Thymus (tissue), 11 donors: ENCODE data around the gene CTCFL. TPM values are rescaled to one million over a fixed set of nuclear protein-coding genes. Genes with fewer than 3 reads are reported as not detected.
A peak's percentile ranks its signal among the peaks of the same experiment; 100 is the strongest.

Source experiments
- DNase-seq, 9 donors: peaks; one replicate each; pipeline ENCODE4 v3.0.0-alpha.2; 2013; ENCODE audit warnings: low spot score in 9 of 9, low read depth in 6 of 9, missing footprints in 1 of 9
- H3K27ac ChIP-seq, 2 donors: one replicate each; pipeline ENCODE4 v1.5.1; 2013; ENCODE audit warnings: control low read depth in 1 of 2, low read depth in 1 of 2, low read length in 1 of 2, mild to moderate bottlenecking in 1 of 2, moderate library complexity in 1 of 2
- H3K27me3 ChIP-seq, 2 donors: one replicate each; pipeline ENCODE4 v1.5.1; 2013; ENCODE audit warnings: low read length in 1 of 2; ENCODE audit not compliant: control insufficient read depth in 2 of 2, insufficient read depth in 1 of 2
- H3K36me3 ChIP-seq, 2 donors: one replicate each; pipeline ENCODE4 v1.5.1; 2013; ENCODE audit warnings: low read length in 1 of 2, mild to moderate bottlenecking in 1 of 2, moderate library complexity in 1 of 2; ENCODE audit not compliant: control insufficient read depth in 2 of 2, insufficient read depth in 2 of 2
- H3K4me1 ChIP-seq, 2 donors: one replicate each; pipeline ENCODE4 v1.5.1; 2013; ENCODE audit warnings: low read length in 2 of 2; ENCODE audit not compliant: control insufficient read depth in 2 of 2, insufficient read depth in 2 of 2
- H3K4me3 ChIP-seq, 2 donors: one replicate each; pipeline ENCODE4 v1.5.1; 2013; ENCODE audit warnings: low read length in 2 of 2, control low read depth in 1 of 2, mild to moderate bottlenecking in 1 of 2
- H3K9me3 ChIP-seq, 2 donors: one replicate each; pipeline ENCODE4 v1.5.1; 2013; ENCODE audit warnings: low read length in 1 of 2, mild to moderate bottlenecking in 1 of 2; ENCODE audit not compliant: control insufficient read depth in 2 of 2, insufficient read depth in 1 of 2
- WGBS: extraction: QIAGEN DNeasy Blood & Tissue Kit; methylation state at CpG from one replicate; pipeline ENCODE4 v1.1.7; 2013; 5-methylcytosine and 5-hydroxymethylcytosine counted together
- polyA plus RNA-seq: library from polyadenylated mRNA; stranded (reverse); fragments of 200-250 nt; gene quantifications from one replicate; pipeline ENCODE4 v1.2.3, GENCODE V29; 2013
- total RNA-seq: library from RNA; stranded (reverse); fragments of 120-200 nt; gene quantifications from one replicate; pipeline ENCODE4 v1.2.4, GENCODE V29; 2013
- donor health status: healthy.

CTCFL gene
- total and polyA plus RNA-seq, 2 donors, result 0.05 to 0.07 TPM

- Histone ChIP-seq H3K9me3 (peaks cover 0 to 4% of the 10 kb centered on the region in 2 donors), H3K27ac (no peak overlapping the region), H3K4me3 (no peak overlapping the region), H3K4me1 (no peaks in the 10 kb centered on the region), H3K27me3 (no peaks in the 10 kb centered on the region), H3K36me3 (no peaks in the 10 kb centered on the region)
- 96% methylated on average over 15 of the region's 15 CpGs for WGBS
- no peak for DNase-seq
These were observed 64.0 kb downstream of the CTCFL start for GRCh38 chr20:57460781-57461465.

- no peaks in the 10 kb centered on the region for H3K4me1 ChIP-seq
- no peak overlapping the region for H3K4me3 ChIP-seq
- no peak overlapping the region for H3K27ac ChIP-seq
- no peaks in the 10 kb centered on the region for H3K36me3 ChIP-seq
- H3K27me3 ChIP-seq, result no peaks in the 10 kb centered on the region
- 97% methylated on average over 5 of the region's 5 CpGs for WGBS
- H3K9me3 ChIP-seq, result peaks cover 0 to 4% of the 10 kb centered on the region in 2 donors
- DNase-seq, result no peak
These were observed 65.0 kb downstream of the CTCFL start for GRCh38 chr20:57459897-57460296.

GRCh38 chr20:57459278-57459677 is 65.7 kb downstream of the CTCFL start:
- WGBS, result 93% methylated on average over 5 of the region's 5 CpGs
- Histone ChIP-seq H3K4me1 (no peaks in the 10 kb centered on the region), H3K36me3 (no peaks in the 10 kb centered on the region), H3K27me3 (no peaks in the 10 kb centered on the region), H3K27ac (no peak overlapping the region), H3K4me3 (no peak overlapping the region), H3K9me3 (peaks cover 0 to 4% of the 10 kb centered on the region in 2 donors)
- no peak for DNase-seq

- H3K9me3 ChIP-seq, result peaks cover 0 to 4% of the 10 kb centered on the region in 2 donors
- no peaks in the 10 kb centered on the region for H3K27me3 ChIP-seq
- H3K27ac ChIP-seq, result no peak overlapping the region
- no peaks in the 10 kb centered on the region for H3K4me1 ChIP-seq
- no peak overlapping the region for H3K4me3 ChIP-seq
- WGBS, result 89% methylated on average over 7 of the region's 7 CpGs
- no peaks in the 10 kb centered on the region for H3K36me3 ChIP-seq
- no peak for DNase-seq
These were observed 66.4 kb downstream of the CTCFL start for GRCh38 chr20:57458400-57459160.

- no peaks in the 10 kb centered on the region for H3K36me3 ChIP-seq
- no peaks in the 10 kb centered on the region for H3K27me3 ChIP-seq
- no peak overlapping the region for H3K27ac ChIP-seq
- peaks cover 0 to 4% of the 10 kb centered on the region in 2 donors for H3K9me3 ChIP-seq
- H3K4me1 ChIP-seq, result no peaks in the 10 kb centered on the region
- no peak for DNase-seq
- 95% methylated on average over 21 of the region's 21 CpGs for WGBS
- H3K4me3 ChIP-seq, result no peak overlapping the region
These were observed 67.5 kb downstream of the CTCFL start for GRCh38 chr20:57457243-57458095.

GRCh38 chr20:57456116-57456515 is 68.8 kb downstream of the CTCFL start:
- 98% methylated on average over 13 of the region's 13 CpGs for WGBS
- DNase-seq, result no peak
- Histone ChIP-seq H3K4me3 (no peak overlapping the region), H3K9me3 (peaks cover 0 to 4% of the 10 kb centered on the region in 2 donors), H3K27me3 (peaks cover 0 to 2% of the 10 kb centered on the region in 2 donors), H3K36me3 (no peaks in the 10 kb centered on the region), H3K27ac (no peak overlapping the region), H3K4me1 (peaks cover 7 to 13% of the 10 kb centered on the region in 2 donors)

GRCh38 chr20:57455386-57455785 is 69.6 kb downstream of the CTCFL start:
- Histone ChIP-seq H3K9me3 (peaks cover 0 to 4% of the 10 kb centered on the region in 2 donors), H3K27me3 (peaks cover 0 to 8% of the 10 kb centered on the region in 2 donors), H3K27ac (no peak overlapping the region), H3K4me1 (peaks cover 11 to 21% of the 10 kb centered on the region in 2 donors), H3K36me3 (no peaks in the 10 kb centered on the region), H3K4me3 (no peak overlapping the region)
- 96% methylated on average over 3 of the region's 3 CpGs for WGBS
- DNase-seq, result no peak

GRCh38 chr20:57451795-57452661 is 72.9 kb downstream of the CTCFL start:
- Histone ChIP-seq H3K9me3 (no peaks in the 10 kb centered on the region), H3K4me3 (no peak overlapping the region), H3K4me1 (peaks cover 12 to 26% of the 10 kb centered on the region in 2 donors), H3K36me3 (no peaks in the 10 kb centered on the region), H3K27ac (peak overlapping the region in 1 of 2 donors; percentile 67), H3K27me3 (peaks cover 0 to 12% of the 10 kb centered on the region in 2 donors)
- DNase-seq, result peak in 2 of 9 donors; percentile 52 to 69
- 55% methylated on average over 21 of the region's 21 CpGs for WGBS
